ENCODE data around the gene IER5. TPM values are rescaled to one million over a fixed set of nuclear protein-coding genes. Genes with fewer than 3 reads are reported as not detected.

The IER5 gene
- total RNA-seq, 6 donors from 2014 or later, result 15.0 to 43.6 (median 26.1) TPM

DNA sequence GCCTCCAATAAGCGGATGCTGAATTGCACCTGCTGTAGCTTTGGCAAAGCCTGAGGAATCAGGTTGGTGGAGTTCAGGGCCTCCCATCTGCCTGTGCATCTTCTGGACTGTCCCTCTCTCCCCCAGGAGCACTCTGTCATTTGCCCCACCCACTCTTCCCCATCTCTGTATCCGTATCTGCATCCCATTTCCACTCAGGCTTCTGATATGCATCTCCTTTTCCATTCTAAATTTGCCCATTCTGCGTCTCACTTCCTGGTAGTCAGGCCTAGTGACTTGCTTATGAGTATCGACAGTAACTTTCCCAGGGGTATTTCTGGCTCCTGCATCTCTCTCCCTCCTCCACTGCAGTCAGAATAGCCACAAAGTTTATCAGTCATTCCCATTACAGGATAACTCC lies 39.1 kb upstream of the IER5 start:
- Histone ChIP-seq H3K27me3 (no peaks in the 10 kb centered on the region), H3K9me3 (no peaks in the 10 kb centered on the region), H3K4me1 (peaks cover 3 to 14% (median 7%) of the 10 kb centered on the region in 4 donors), H3K4me3 (no peak overlapping the region), H3K27ac (no peak overlapping the region), H3K36me3 (peaks cover 0 to 13% (median 4%) of the 10 kb centered on the region in 4 donors)
- TF ChIP-seq EP300 (IDR thresholded peaks at IDR 0.05), result no peak
- TF ChIP-seq CTCF (IDR thresholded peaks at IDR 0.05), result no peak
- no peak for TF ChIP-seq POLR2A (IDR thresholded peaks at IDR 0.05)
- TF ChIP-seq POLR2AphosphoS5 (IDR thresholded peaks at IDR 0.05), result no peak
- DNase-seq, result no peak
- ATAC-seq (ENCODE audit: low FRiP score in 2 of 2), result no peak
- 91 to 96% methylated on average over 4 of the region's 4 CpGs for WGBS, 2 donors

DNA sequence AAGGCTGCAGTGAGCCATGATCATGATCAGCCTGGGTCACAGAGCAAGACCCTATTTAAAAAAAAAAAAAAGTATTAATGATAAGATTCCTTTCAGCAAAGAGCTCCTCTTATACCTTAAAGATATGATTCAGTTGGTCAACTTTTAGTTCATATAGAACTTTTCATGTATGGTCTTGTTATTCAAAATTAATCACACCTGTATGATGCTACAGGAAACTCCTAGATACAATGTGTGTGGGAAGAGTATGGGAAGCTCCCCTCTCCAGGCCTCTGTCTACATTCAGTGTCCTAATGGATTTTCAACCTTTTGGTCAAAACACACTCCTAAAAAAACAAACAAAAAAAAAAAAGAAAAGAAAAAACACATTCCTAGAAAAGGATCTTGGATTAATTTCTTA lies 37.6 kb upstream of the IER5 start:
- no peak for ATAC-seq (ENCODE audit: low FRiP score in 2 of 2)
- Histone ChIP-seq H3K9me3 (no peaks in the 10 kb centered on the region), H3K4me3 (no peak overlapping the region), H3K4me1 (no peaks in the 10 kb centered on the region), H3K27ac (no peak overlapping the region), H3K36me3 (peaks cover 0 to 15% (median 3%) of the 10 kb centered on the region in 4 donors), H3K27me3 (no peaks in the 10 kb centered on the region)
- DNase-seq, result no peak
- TF ChIP-seq POLR2A (IDR thresholded peaks at IDR 0.05) (no peak), POLR2AphosphoS5 (IDR thresholded peaks at IDR 0.05) (no peak), EP300 (IDR thresholded peaks at IDR 0.05) (no peak), CTCF (IDR thresholded peaks at IDR 0.05) (no peak)

DNA sequence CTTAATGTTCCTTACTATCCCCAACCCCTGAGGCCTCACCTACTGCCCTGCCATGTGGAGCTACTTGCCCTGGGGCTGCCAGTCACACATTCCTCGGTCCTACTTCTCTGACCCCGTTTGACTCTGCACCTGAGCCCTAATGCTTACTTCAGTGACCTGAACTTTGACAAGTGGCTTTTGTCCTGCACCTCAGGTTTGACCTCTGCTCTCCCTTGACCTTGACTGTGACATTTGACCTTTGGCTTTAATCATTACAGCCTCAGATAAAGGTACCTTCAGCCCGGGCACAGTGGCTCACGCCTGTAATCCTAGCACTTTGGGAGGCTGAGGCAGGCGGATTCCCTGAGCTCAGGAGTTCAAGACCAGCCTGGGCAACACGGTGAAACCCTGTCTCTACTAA lies 31.9 kb upstream of the IER5 start:
- 92 to 95% methylated on average over 5 to 6 of the region's 6 CpGs for WGBS, 2 donors
- TF ChIP-seq POLR2AphosphoS5 (IDR thresholded peaks at IDR 0.05), result no peak
- no peak for TF ChIP-seq EP300 (IDR thresholded peaks at IDR 0.05)
- TF ChIP-seq CTCF (IDR thresholded peaks at IDR 0.05), result no peak
- no peak for TF ChIP-seq POLR2A (IDR thresholded peaks at IDR 0.05)
- H3K9me3 ChIP-seq, result peaks cover 0 to 5% (median 0%) of the 10 kb centered on the region in 4 donors
- H3K36me3 ChIP-seq, result peaks cover 0 to 6% (median 4%) of the 10 kb centered on the region in 4 donors
- ATAC-seq (ENCODE audit: low FRiP score in 2 of 2) (no peak), DNase-seq (no peak)
- no peak overlapping the region for H3K27ac ChIP-seq
- H3K4me3 ChIP-seq, result no peak overlapping the region
- no peaks in the 10 kb centered on the region for H3K27me3 ChIP-seq
- H3K4me1 ChIP-seq, result no peaks in the 10 kb centered on the region

DNA sequence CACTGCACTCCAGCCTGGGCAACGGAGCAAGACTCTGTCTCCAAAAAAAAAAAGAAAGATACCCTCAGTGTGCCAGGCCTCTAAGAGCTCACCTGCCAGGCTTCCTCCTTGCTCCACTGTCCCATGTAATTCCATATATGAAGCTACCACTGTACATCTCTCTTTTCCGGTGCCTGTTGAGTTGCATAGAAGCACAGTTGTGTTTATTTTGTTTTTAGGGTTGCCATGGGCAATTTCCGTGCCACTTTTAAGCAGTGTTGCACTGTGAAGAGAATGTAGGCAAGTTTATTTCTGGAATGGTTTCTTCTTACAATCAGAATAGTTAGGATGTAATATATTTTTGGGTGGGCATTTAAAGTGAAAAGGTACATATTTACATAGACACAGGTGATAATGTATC lies 31.4 kb upstream of the IER5 start:
- DNase-seq, result no peak
- ATAC-seq (ENCODE audit: low FRiP score in 2 of 2), result peak in 1 of 2 donors; percentile 10

More for the DNA sequence above, 31.4 kb upstream of the IER5 start:
- no peak overlapping the region for H3K27ac ChIP-seq
- 53 to 57% methylated on average over 3 of the region's 3 CpGs for WGBS, 2 donors
- TF ChIP-seq CTCF (IDR thresholded peaks at IDR 0.05), result no peak
- TF ChIP-seq POLR2A (IDR thresholded peaks at IDR 0.05), result no peak
- TF ChIP-seq POLR2AphosphoS5 (IDR thresholded peaks at IDR 0.05), result no peak
- TF ChIP-seq EP300 (IDR thresholded peaks at IDR 0.05), result no peak
- H3K27me3 ChIP-seq, result no peaks in the 10 kb centered on the region
- peaks cover 0 to 5% (median 0%) of the 10 kb centered on the region in 4 donors for H3K9me3 ChIP-seq
- no peak overlapping the region for H3K4me3 ChIP-seq
- H3K36me3 ChIP-seq, result peaks cover 0 to 6% (median 3%) of the 10 kb centered on the region in 4 donors
- H3K4me1 ChIP-seq, result peaks cover 0 to 5% (median 3%) of the 10 kb centered on the region in 4 donors
